K562 (cell line): ENCODE measurements around the gene LSR. TPM values are rescaled to one million over a fixed set of nuclear protein-coding genes. Genes with fewer than 3 reads are reported as not detected.

ENCODE experiments used
- GTF2B ChIP-seq: IDR thresholded peaks from 2 replicates; pipeline ENCODE4 v1.6.1; 2011; ENCODE audit not compliant: insufficient read length; ENCODE audit errors: extremely low read depth
- MEIS2 ChIP-seq: fragments of 450-650 bp; IDR thresholded peaks from 2 replicates; pipeline ENCODE4 v1.6.1; 2014; ENCODE audit warnings: mild to moderate bottlenecking; ENCODE audit not compliant: partially characterized antibody
- MLX ChIP-seq, 2 experiments: fragments of 450-650 bp in 1 of 2; sonication (generic) in 1 of 2; formaldehyde crosslinking; conservative IDR thresholded peaks; 2 replicates each; pipeline versions ENCODE4 v1.4.0 to v1.8.1; 2020 to 2022; ENCODE audit warnings: mild to moderate bottlenecking in 1 of 2, missing genetic modification reagents in 1 of 2
- NCOA1 ChIP-seq: fragments of 450-650 bp; IDR thresholded peaks from 2 replicates; pipeline ENCODE4 v1.6.1; 2016; ENCODE audit warnings: low read depth
- NFIC ChIP-seq: fragments of 450-650 bp; IDR thresholded peaks from 2 replicates; pipeline ENCODE4 v1.6.1; 2017; ENCODE audit warnings: mild to moderate bottlenecking, inconsistent platforms
- POLR2G ChIP-seq: fragments of 200-400 bp; formaldehyde crosslinking; IDR thresholded peaks from 2 replicates; pipeline ENCODE4 v1.6.1; 2017; ENCODE audit warnings: low read depth, mild to moderate bottlenecking, antibody characterized with exemption, low read length, moderate library complexity
- RFX1 ChIP-seq: fragments of 450-650 bp; IDR thresholded peaks from 2 replicates; pipeline ENCODE4 v1.6.1; 2016; ENCODE audit warnings: mild to moderate bottlenecking, moderate library complexity
- SAFB2 ChIP-seq: fragments of 200-400 bp; formaldehyde crosslinking; IDR thresholded peaks from 2 replicates; pipeline ENCODE4 v1.6.1; 2018; ENCODE audit warnings: borderline replicate concordance, low read length, low read depth, moderate library complexity; ENCODE audit not compliant: severe bottlenecking
- TBP ChIP-seq: optimal IDR thresholded peaks from 2 replicates; pipeline ENCODE3; 2011; ENCODE audit warnings: low read depth, low read length, improper control_type of control experiment
- ZNF280B ChIP-seq: fragments of 250-450 bp; sonication (Bioruptor Pico); IDR thresholded peaks from 2 replicates; pipeline ENCODE4 v1.5.1; 2021; ENCODE audit warnings: mild to moderate bottlenecking
- ZZZ3 ChIP-seq: fragments of 450-650 bp; IDR thresholded peaks from 2 replicates; pipeline ENCODE4 v1.6.1; 2016; ENCODE audit warnings: antibody characterized with exemption, mild to moderate bottlenecking, moderate library complexity
- polyA plus RNA-seq, 8 experiments: library from polyadenylated mRNA; depleted of rRNA in 4 of 8; stranded (reverse) in 5 of 8; unstranded in 3 of 8; fragments of >200 nt; fragmentation: Nextera tagmentation in 2 of 8; fragmentation: Illumina TruSeq in 1 of 8; extraction: Ambion mirVana in 2 of 8; extraction: Trizol in 1 of 8; gene quantifications; 2 replicates each; pipeline versions ENCODE4 v1.2.1 to v1.2.3, GENCODE V29; 2011 to 2014; ENCODE audit warnings: inconsistent platforms in 1 of 8, missing spikeins in 1 of 8
- total RNA-seq, 7 experiments: library from RNA; depleted of rRNA in 6 of 7; stranded (reverse); fragments of >200 nt in 6 of 7; fragmentation: Illumina TruSeq in 2 of 7; extraction: Trizol in 2 of 7; gene quantifications; 2 replicates each; pipeline versions ENCODE4 v1.2.1 to v1.2.3, GENCODE V29; 2011 to 2021; ENCODE audit warnings: low replicate concordance in 1 of 7
- TF ChIP-seq, protein P1 (sequence below): fragments of 250-450 bp; sonication (Bioruptor Pico); IDR thresholded peaks from 2 replicates; pipeline ENCODE4 v1.8.0; 2021; ENCODE audit warnings: mild to moderate bottlenecking, moderate library complexity
- TF ChIP-seq, protein P2 (sequence below): conservative IDR thresholded peaks from 2 replicates; pipeline ENCODE4 v1.6.1; 2011; ENCODE audit warnings: low read depth, mild to moderate bottlenecking, low read length; ENCODE audit not compliant: control insufficient read depth

LSR gene
- total and polyA plus RNA-seq, 9 of the 15 experiments (the other 6 are each of a cell fraction or from before 2014, with no cell fraction given), result 0.44 to 87.9 (median 28.0) TPM

GRCh38 chr19:35295792-35296462, 47.1 kb downstream of the LSR start (continued):
- no peak for TF ChIP-seq NCOA1
- TF ChIP-seq, protein P1, sequence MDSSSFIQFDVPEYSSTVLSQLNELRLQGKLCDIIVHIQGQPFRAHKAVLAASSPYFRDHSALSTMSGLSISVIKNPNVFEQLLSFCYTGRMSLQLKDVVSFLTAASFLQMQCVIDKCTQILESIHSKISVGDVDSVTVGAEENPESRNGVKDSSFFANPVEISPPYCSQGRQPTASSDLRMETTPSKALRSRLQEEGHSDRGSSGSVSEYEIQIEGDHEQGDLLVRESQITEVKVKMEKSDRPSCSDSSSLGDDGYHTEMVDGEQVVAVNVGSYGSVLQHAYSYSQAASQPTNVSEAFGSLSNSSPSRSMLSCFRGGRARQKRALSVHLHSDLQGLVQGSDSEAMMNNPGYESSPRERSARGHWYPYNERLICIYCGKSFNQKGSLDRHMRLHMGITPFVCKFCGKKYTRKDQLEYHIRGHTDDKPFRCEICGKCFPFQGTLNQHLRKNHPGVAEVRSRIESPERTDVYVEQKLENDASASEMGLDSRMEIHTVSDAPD (CRISPR knock-in tag), result no peak
- TF ChIP-seq, protein P2, sequence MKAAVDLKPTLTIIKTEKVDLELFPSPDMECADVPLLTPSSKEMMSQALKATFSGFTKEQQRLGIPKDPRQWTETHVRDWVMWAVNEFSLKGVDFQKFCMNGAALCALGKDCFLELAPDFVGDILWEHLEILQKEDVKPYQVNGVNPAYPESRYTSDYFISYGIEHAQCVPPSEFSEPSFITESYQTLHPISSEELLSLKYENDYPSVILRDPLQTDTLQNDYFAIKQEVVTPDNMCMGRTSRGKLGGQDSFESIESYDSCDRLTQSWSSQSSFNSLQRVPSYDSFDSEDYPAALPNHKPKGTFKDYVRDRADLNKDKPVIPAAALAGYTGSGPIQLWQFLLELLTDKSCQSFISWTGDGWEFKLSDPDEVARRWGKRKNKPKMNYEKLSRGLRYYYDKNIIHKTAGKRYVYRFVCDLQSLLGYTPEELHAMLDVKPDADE, result 0 out of 2 replicates have a peak, but pooled peaks have one; percentile 45
- TF ChIP-seq ZZZ3, result no peak
- no peak for TF ChIP-seq NFIC
- TF ChIP-seq SAFB2, result no peak
- 0 out of 2 replicates have a peak, but pooled peaks have one; percentile 30 for TF ChIP-seq POLR2G
- peak; percentile 34 for TF ChIP-seq MEIS2
- no peak for TF ChIP-seq RFX1
- TF ChIP-seq ZNF280B (CRISPR knock-in tag), result no peak
- no peak for TF ChIP-seq TBP
- no peak for TF ChIP-seq GTF2B
- no peak for TF ChIP-seq MLX (CRISPR knock-in tag; conservative IDR thresholded peaks at IDR 0.05)
